ENCODE measurements around the gene UBE3D. TPM values are rescaled to one million over a fixed set of nuclear protein-coding genes. Genes with fewer than 3 reads are reported as not detected.

Gene UBE3D
- polyA plus RNA-seq, 2 donors: 2.3 to 5.9 TPM

DNA sequence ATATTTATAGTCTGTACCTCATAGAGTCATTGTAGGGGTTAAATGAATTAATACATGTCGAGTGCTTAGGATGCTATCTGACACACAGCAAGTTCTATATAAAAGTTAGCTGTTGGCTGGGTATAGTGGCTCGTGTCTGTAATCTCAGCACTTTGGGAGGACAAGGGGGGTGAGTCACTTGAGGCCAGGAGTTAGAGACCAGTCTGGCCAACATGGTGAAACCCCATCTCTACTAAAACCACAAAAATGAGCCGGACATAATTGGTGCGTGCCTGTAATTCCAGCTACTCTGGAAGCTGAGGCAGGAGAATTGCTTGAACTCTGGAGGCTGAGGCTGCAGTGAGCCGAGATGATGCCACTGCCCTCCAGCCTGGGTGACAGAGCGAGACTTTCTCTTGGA, 222.9 kb downstream of the UBE3D start:
- H3K9me3 ChIP-seq (ENCODE audit: control insufficient read depth in 2 of 2, insufficient read depth in 1 of 2, low read depth in 1 of 2, low read length in 1 of 2): peaks cover 0 to 3% of the 10 kb centered on the region in 2 donors
- whole genome bisulfite sequencing, 2 donors: 84 to 86% methylated on average over 6 of the region's 6 CpGs

More for the DNA sequence above, 222.9 kb downstream of the UBE3D start:
- H3K4me3 ChIP-seq (ENCODE audit: low read depth in 1 of 2, low read length in 2 of 2): no peak overlapping the region
- H3K36me3 ChIP-seq (ENCODE audit: control insufficient read depth in 2 of 2, insufficient read depth in 2 of 2, low read length in 1 of 2): no peaks in the 10 kb centered on the region
- H3K27me3 ChIP-seq (ENCODE audit: control insufficient read depth in 1 of 2, insufficient read depth in 2 of 2, low read length in 2 of 2): no peaks in the 10 kb centered on the region
- H3K4me1 ChIP-seq (ENCODE audit: control insufficient read depth in 2 of 2, insufficient read depth in 2 of 2, low read length in 1 of 2): no peaks in the 10 kb centered on the region
- no peak overlapping the region for H3K27ac ChIP-seq (ENCODE audit: low read depth in 2 of 2, low read length in 1 of 2)

Other genes with a start within 250 kb of the UBE3D start
- 1 to 10 TPM; 5.8 to 6.0 TPM for gene DOP1A, start 1.8 kb upstream of the UBE3D start, polyA plus RNA-seq
- 10 to 100 TPM in 1 of 2 donors, 1 to 10 TPM in 1; 5.0 to 10.2 TPM for gene PGM3, start 127.4 kb upstream of the UBE3D start, polyA plus RNA-seq
- under 1 TPM; 0.76 to 0.84 TPM for gene RWDD2A, start 127.5 kb upstream of the UBE3D start, polyA plus RNA-seq